ENCODE data around the gene FBXW4. TPM values are rescaled to one million over a fixed set of nuclear protein-coding genes. Genes with fewer than 3 reads are reported as not detected.

Gene FBXW4
- total and polyA plus RNA-seq, 7 experiments from 2014 or later: 6.1 to 105 (median 73.2) TPM

DNA sequence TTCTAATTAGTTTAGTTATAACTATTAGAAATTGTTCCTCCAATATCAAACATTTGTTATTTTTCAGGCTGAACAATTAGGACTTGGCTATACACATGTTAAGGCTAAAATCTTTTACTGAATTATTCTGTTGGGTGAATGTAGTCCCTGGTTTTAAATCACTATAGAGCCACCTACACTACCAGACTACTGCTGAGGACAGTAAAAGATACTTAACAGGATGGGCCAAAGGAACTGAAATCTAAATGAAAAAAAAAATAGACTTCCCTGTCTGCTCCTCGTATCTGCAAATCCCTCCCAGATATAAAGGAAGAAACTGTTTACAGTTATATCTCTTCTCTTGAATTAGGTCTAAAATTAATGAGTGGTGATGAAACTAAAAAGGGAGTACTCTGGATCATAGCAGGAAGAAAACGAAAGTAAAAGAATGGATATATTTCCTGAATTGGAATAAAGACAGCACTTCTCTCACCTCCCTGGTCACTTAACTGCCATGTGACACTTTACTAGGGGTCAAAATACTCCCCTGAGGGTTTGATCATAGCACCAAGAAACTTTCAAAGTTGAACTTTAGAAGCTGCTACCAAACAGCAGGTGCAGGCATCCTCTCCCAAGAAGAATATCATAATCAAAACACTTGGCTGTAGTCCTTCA lies 12.7 kb downstream of the FBXW4 start:
- ChIA-PET POLR2A (interaction anchor here (0.7 to 0.9 kb wide), 2 partner anchors 26 to 625 kb away, joined by 3 to 4 read pairs; no protein-coding TSS in a partner anchor), CTCF (no interaction called here)
- peaks cover 1 to 28% (median 17%) of the 10 kb centered on the region in 5 donors for H3K36me3 Mint-ChIP-seq
- Histone ChIP-seq H3K4me3 (ENCODE audit: low read length) (no peak overlapping the region), H3K9me3 (ENCODE audit: control insufficient read depth in 2 of 3, low read length in 3 of 3) (no peaks in the 10 kb centered on the region), H3K27ac (ENCODE audit: low read depth, low read length) (no peak overlapping the region), H3K27me3 (ENCODE audit: control insufficient read depth in 2 of 2, insufficient read depth in 2 of 2, low read length in 2 of 2) (no peaks in the 10 kb centered on the region), H3K36me3 (ENCODE audit: control insufficient read depth in 2 of 3, insufficient read depth in 3 of 3, low read length in 3 of 3) (no peaks in the 10 kb centered on the region), H3K4me1 (ENCODE audit: control insufficient read depth in 2 of 2, insufficient read depth in 2 of 2, low read length in 2 of 2) (peaks cover 0 to 6% of the 10 kb centered on the region in 2 donors)
- H3K27ac Mint-ChIP-seq: peak overlapping the region in 1 of 9 donors; percentile 49
- peaks cover 0 to 2% (median 0%) of the 10 kb centered on the region in 11 donors for H3K9me3 Mint-ChIP-seq
- H3K27me3 Mint-ChIP-seq: no peaks in the 10 kb centered on the region
- peak overlapping the region in 2 of 10 donors; percentile 27 to 29 for H3K4me3 Mint-ChIP-seq
- intact Hi-C loops (cut with micrococcal nuclease): no loop called here
- ATAC-seq: no peak
- H3K4me1 Mint-ChIP-seq: peaks cover 17 to 55% (median 48%) of the 10 kb centered on the region in 7 donors
- no peak for DNase-seq

GRCh38 chr10:101676565-101676964 lies 18.4 kb downstream of the FBXW4 start:
- no peak for DNase-seq
- Histone ChIP-seq H3K4me3 (ENCODE audit: low read length) (no peak overlapping the region), H3K9me3 (ENCODE audit: control insufficient read depth in 2 of 3, low read length in 3 of 3) (no peaks in the 10 kb centered on the region), H3K27me3 (ENCODE audit: control insufficient read depth in 2 of 2, insufficient read depth in 2 of 2, low read length in 2 of 2) (no peaks in the 10 kb centered on the region), H3K36me3 (ENCODE audit: control insufficient read depth in 2 of 3, insufficient read depth in 3 of 3, low read length in 3 of 3) (peaks cover 5 to 32% (median 18%) of the 10 kb centered on the region in 3 experiments), H3K27ac (ENCODE audit: low read depth, low read length) (no peak overlapping the region), H3K4me1 (ENCODE audit: control insufficient read depth in 2 of 2, insufficient read depth in 2 of 2, low read length in 2 of 2) (no peaks in the 10 kb centered on the region)
- peak overlapping the region in 1 of 10 donors; percentile 8 for H3K4me3 Mint-ChIP-seq
- POLR2A ChIA-PET: interaction anchor here (1.5 kb wide), 1 partner anchor 18 kb away, joined by 3 read pairs; no protein-coding TSS in a partner anchor
- ATAC-seq: no peak
- H3K4me1 Mint-ChIP-seq: peaks cover 4 to 20% (median 6%) of the 10 kb centered on the region in 7 donors
- CTCF ChIA-PET: no interaction called here
- H3K36me3 Mint-ChIP-seq: peaks cover 16 to 49% (median 33%) of the 10 kb centered on the region in 5 donors
- intact Hi-C loops (cut with micrococcal nuclease): no loop called here
- peak overlapping the region in 1 of 9 donors; percentile 7 for H3K27ac Mint-ChIP-seq
- peaks cover 0 to 13% (median 5%) of the 10 kb centered on the region in 11 donors for H3K9me3 Mint-ChIP-seq
- H3K27me3 Mint-ChIP-seq: no peaks in the 10 kb centered on the region

DNA sequence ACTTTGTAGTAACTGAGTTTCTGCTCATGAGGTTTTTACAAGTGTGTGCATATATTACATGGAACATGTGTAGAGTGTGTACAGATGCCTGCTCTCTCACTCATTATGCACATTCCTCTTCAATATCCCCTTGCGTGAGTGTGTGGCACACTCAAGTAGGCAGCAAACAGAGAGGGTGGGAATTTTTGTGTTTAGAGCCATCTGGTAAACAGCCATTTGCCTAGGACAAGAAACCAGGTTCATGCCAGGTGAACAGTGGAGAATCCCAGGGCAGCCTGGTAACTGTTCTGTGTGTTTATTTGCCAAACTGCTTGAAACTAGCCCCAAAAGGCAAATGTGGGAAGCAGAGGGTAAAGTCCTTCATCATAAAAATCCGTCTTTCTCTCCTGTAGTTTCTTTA lies 19.9 kb downstream of the FBXW4 start:
- H3K4me3 ChIP-seq (ENCODE audit: low read length): no peak overlapping the region
- intact Hi-C loops (cut with micrococcal nuclease): no loop called here
- ChIA-PET POLR2A (no interaction called here), CTCF (no interaction called here)
- H3K9me3 Mint-ChIP-seq: peaks cover 0 to 13% (median 5%) of the 10 kb centered on the region in 11 donors
- H3K27me3 ChIP-seq (ENCODE audit: control insufficient read depth in 2 of 2, insufficient read depth in 2 of 2, low read length in 2 of 2): no peaks in the 10 kb centered on the region
- peaks cover 9 to 16% (median 12%) of the 10 kb centered on the region in 7 donors for H3K4me1 Mint-ChIP-seq
- no peaks in the 10 kb centered on the region for H3K27me3 Mint-ChIP-seq
- H3K27ac Mint-ChIP-seq: no peak overlapping the region
- H3K4me3 Mint-ChIP-seq: no peak overlapping the region
- peaks cover 11 to 47% (median 24%) of the 10 kb centered on the region in 3 experiments for H3K36me3 ChIP-seq (ENCODE audit: control insufficient read depth in 2 of 3, insufficient read depth in 3 of 3, low read length in 3 of 3)
- ATAC-seq (no peak), DNase-seq (no peak)
- H3K36me3 Mint-ChIP-seq: peaks cover 25 to 62% (median 47%) of the 10 kb centered on the region in 5 donors
- no peak overlapping the region for H3K27ac ChIP-seq (ENCODE audit: low read depth, low read length)
- H3K4me1 ChIP-seq (ENCODE audit: control insufficient read depth in 2 of 2, insufficient read depth in 2 of 2, low read length in 2 of 2): no peaks in the 10 kb centered on the region
- H3K9me3 ChIP-seq (ENCODE audit: control insufficient read depth in 2 of 3, low read length in 3 of 3): no peaks in the 10 kb centered on the region

DNA sequence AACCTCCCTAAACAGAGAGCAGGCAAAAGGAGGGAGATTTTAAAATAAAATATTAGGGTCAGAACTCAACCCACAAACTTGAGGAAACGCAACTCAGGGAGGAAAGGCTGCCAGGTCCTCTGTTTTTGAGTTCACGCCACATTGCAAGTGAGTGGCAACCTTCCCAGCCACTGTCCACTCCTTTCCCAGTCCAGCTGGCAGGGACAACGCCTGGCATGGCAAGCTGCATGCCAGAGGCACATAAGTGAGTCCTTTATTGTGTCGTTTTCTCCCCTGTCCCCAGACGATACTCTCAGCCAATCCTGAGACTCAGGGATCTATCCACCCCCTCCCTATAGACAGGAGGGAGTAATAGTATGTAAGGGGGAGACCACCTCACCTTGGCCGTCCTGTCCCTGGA lies 22.4 kb downstream of the FBXW4 start:
- CTCF ChIA-PET: no interaction called here

DNA sequence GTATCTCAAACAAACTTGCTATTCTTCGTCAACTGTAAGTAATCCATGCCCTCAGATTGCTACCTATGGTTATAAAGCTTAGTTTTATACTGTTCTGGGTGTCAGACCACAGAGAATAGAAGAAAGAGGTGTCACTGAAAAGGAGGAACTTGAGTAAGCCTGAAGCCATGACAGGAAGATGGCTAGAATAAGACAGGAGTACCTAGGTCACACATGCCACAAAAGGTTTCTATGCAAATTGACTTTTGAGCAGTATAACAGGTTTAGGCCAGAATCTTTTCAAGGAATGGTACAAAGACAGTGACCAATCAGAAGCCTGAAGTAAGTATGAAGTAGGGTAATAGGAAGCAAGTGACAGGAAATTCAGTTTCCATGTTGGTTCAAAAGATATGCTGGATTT lies 23.5 kb downstream of the FBXW4 start:
- DNase-seq (no peak), ATAC-seq (no peak)
- Mint-ChIP-seq H3K4me1 (peaks cover 4 to 12% (median 8%) of the 10 kb centered on the region in 7 donors), H3K9me3 (peaks cover 0 to 4% (median 0%) of the 10 kb centered on the region in 11 donors), H3K36me3 (peaks cover 22 to 66% (median 54%) of the 10 kb centered on the region in 5 donors), H3K27ac (no peak overlapping the region), H3K27me3 (no peaks in the 10 kb centered on the region), H3K4me3 (no peak overlapping the region)
- Histone ChIP-seq H3K9me3 (ENCODE audit: control insufficient read depth in 2 of 3, low read length in 3 of 3) (no peaks in the 10 kb centered on the region), H3K4me3 (ENCODE audit: low read length) (no peak overlapping the region), H3K4me1 (ENCODE audit: control insufficient read depth in 2 of 2, insufficient read depth in 2 of 2, low read length in 2 of 2) (no peaks in the 10 kb centered on the region), H3K27me3 (ENCODE audit: control insufficient read depth in 2 of 2, insufficient read depth in 2 of 2, low read length in 2 of 2) (no peaks in the 10 kb centered on the region), H3K36me3 (ENCODE audit: control insufficient read depth in 2 of 3, insufficient read depth in 3 of 3, low read length in 3 of 3) (peaks cover 24 to 75% (median 41%) of the 10 kb centered on the region in 3 experiments), H3K27ac (ENCODE audit: low read depth, low read length) (no peak overlapping the region)
- POLR2A ChIA-PET: no interaction called here
- CTCF ChIA-PET: no interaction called here
- intact Hi-C loops (cut with micrococcal nuclease): no loop called here

More for the DNA sequence above, 22.4 kb downstream of the FBXW4 start:
- Mint-ChIP-seq H3K9me3 (peaks cover 0 to 13% (median 5%) of the 10 kb centered on the region in 11 donors), H3K36me3 (peaks cover 29 to 74% (median 60%) of the 10 kb centered on the region in 5 donors), H3K27ac (no peak overlapping the region), H3K4me3 (no peak overlapping the region), H3K27me3 (no peaks in the 10 kb centered on the region), H3K4me1 (peaks cover 4 to 12% (median 11%) of the 10 kb centered on the region in 7 donors)
- no peak overlapping the region for H3K27ac ChIP-seq (ENCODE audit: low read depth, low read length)
- POLR2A ChIA-PET: no interaction called here
- ATAC-seq (no peak), DNase-seq (no peak)
- H3K4me3 ChIP-seq (ENCODE audit: low read length): no peak overlapping the region
- intact Hi-C loops (cut with micrococcal nuclease): no loop called here
- no peaks in the 10 kb centered on the region for H3K27me3 ChIP-seq (ENCODE audit: control insufficient read depth in 2 of 2, insufficient read depth in 2 of 2, low read length in 2 of 2)
- no peaks in the 10 kb centered on the region for H3K9me3 ChIP-seq (ENCODE audit: control insufficient read depth in 2 of 3, low read length in 3 of 3)
- no peaks in the 10 kb centered on the region for H3K4me1 ChIP-seq (ENCODE audit: control insufficient read depth in 2 of 2, insufficient read depth in 2 of 2, low read length in 2 of 2)
- peaks cover 24 to 68% (median 39%) of the 10 kb centered on the region in 3 experiments for H3K36me3 ChIP-seq (ENCODE audit: control insufficient read depth in 2 of 3, insufficient read depth in 3 of 3, low read length in 3 of 3)

DNA sequence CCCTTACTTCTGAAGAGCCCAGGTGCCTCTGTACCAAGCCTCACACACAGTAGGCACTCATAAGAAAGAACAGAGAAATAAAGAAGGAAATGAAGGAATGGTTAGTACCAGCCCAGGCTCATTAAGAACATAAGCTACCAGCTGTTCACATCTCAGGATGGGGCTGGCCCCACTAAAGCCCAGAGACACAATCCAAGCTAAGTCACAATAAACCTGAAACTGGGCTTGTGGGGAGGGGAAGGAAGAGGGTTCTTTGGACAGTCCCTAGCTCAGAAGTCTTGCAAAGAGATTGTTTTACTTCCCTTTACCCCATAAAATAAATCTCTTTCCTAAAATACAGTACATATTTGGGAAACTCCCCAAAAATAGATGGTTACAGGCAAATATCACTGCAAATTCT lies 24.3 kb downstream of the FBXW4 start:
- H3K27ac Mint-ChIP-seq: peak overlapping the region in 1 of 9 donors; percentile 58
- Histone ChIP-seq H3K27me3 (ENCODE audit: control insufficient read depth in 2 of 2, insufficient read depth in 2 of 2, low read length in 2 of 2) (no peaks in the 10 kb centered on the region), H3K27ac (ENCODE audit: low read depth, low read length) (no peak overlapping the region), H3K4me3 (ENCODE audit: low read length) (no peak overlapping the region), H3K9me3 (ENCODE audit: control insufficient read depth in 2 of 3, low read length in 3 of 3) (no peaks in the 10 kb centered on the region), H3K4me1 (ENCODE audit: control insufficient read depth in 2 of 2, insufficient read depth in 2 of 2, low read length in 2 of 2) (no peaks in the 10 kb centered on the region), H3K36me3 (ENCODE audit: control insufficient read depth in 2 of 3, insufficient read depth in 3 of 3, low read length in 3 of 3) (peaks cover 24 to 80% (median 41%) of the 10 kb centered on the region in 3 experiments)
- ATAC-seq: no peak
- POLR2A ChIA-PET: no interaction called here
- peaks cover 16 to 63% (median 51%) of the 10 kb centered on the region in 5 donors for H3K36me3 Mint-ChIP-seq
- H3K27me3 Mint-ChIP-seq: no peaks in the 10 kb centered on the region
- H3K9me3 Mint-ChIP-seq: no peaks in the 10 kb centered on the region
- CTCF ChIA-PET: interaction anchor here (0.7 kb wide), 1 partner anchor 112 kb away, joined by 3 read pairs; no protein-coding TSS in a partner anchor
- intact Hi-C loops (cut with micrococcal nuclease): no loop called here
- DNase-seq: no peak
- no peak overlapping the region for H3K4me3 Mint-ChIP-seq
- H3K4me1 Mint-ChIP-seq: peaks cover 4 to 17% (median 9%) of the 10 kb centered on the region in 7 donors
